ENCODE results near the gene TMEM51. TPM values are rescaled to one million over a fixed set of nuclear protein-coding genes. Genes with fewer than 3 reads are reported as not detected.

The TMEM51 gene
- total RNA-seq, 1 donor from 2014 or later = 31.4 TPM

- H3K27me3 ChIP-seq = no peaks in the 10 kb centered on the region
- no peak for DNase-seq (ENCODE audit: extremely low spot score in 2 of 2)
- intact Hi-C loops (cut with DNase I) = no loop called here
- no peak for TF ChIP-seq CTCF (IDR thresholded peaks at IDR 0.05)
- no peak for TF ChIP-seq POLR2A (IDR thresholded peaks at IDR 0.05)
- no peak for TF ChIP-seq POLR2AphosphoS5 (IDR thresholded peaks at IDR 0.05; ENCODE audit: insufficient read depth in 1 of 2, low read depth in 1 of 2)
- H3K4me1 ChIP-seq = peaks cover 14% of the 10 kb centered on the region
- H3K4me3 ChIP-seq = no peak overlapping the region
- H3K9me3 ChIP-seq = no peaks in the 10 kb centered on the region
- no peaks in the 10 kb centered on the region for H3K36me3 ChIP-seq
- no peak overlapping the region for H3K27ac ChIP-seq
These were observed 111.2 kb downstream of the TMEM51 start for GRCh38 chr1:15264769-15265168.

Other genes starting within 250 kb of the TMEM51 start
- not detected for gene FHAD1, start 93.5 kb downstream of the TMEM51 start, total RNA-seq